ENCODE data around the gene OTOG. TPM values are rescaled to one million over a fixed set of nuclear protein-coding genes. Genes with fewer than 3 reads are reported as not detected.

Gene OTOG
- total RNA-seq, 1 experiment from 2014 or later, result not detected

- in situ Hi-C loops (cut with HindIII; ENCODE audit: low pct_unique_long_range_greater_than_20kb, low sequenced_read_pairs), result no loop called here
- DNase-seq (ENCODE audit: low read depth, low spot score), result no peak
Observed at GRCh38 chr11:17603056-17603825, 56.2 kb downstream of the OTOG start.

DNA sequence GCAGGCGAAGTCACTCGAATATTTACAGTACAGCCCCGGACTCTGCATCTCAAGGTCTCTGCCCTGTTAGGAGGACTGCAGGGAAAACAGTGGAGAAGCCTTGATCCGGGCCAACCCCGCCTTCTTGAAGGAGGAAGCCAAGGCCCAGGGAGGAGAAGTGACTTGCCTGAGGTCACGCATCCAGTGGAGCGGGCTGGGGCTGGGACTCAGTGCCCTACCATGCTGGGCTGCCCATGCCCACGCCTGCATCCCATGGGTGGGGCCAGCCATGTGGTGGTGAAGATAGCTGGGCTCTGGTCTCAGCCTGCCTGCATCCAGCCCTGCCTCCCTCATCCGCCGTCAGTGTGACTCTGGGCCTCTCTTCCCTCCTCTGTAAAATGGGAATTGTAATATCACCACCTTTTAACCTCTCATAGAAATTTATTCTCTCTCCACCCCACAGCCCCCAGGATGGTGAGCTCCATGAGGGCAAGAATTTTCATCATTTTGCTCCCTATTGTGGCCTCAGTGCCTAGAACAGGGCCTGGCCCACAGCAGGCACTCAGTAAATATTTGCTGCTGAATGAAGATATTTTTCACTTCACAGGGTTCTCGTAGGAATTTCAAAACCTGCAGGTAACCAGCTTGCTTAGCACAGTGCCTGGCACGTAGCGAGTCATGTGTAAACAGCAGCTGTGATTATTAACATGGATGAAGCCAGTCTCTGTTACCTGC lies 57.3 kb downstream of the OTOG start:
- no peak for DNase-seq (ENCODE audit: low read depth, low spot score)
- in situ Hi-C loops (cut with HindIII; ENCODE audit: low pct_unique_long_range_greater_than_20kb, low sequenced_read_pairs), result no loop called here

DNA sequence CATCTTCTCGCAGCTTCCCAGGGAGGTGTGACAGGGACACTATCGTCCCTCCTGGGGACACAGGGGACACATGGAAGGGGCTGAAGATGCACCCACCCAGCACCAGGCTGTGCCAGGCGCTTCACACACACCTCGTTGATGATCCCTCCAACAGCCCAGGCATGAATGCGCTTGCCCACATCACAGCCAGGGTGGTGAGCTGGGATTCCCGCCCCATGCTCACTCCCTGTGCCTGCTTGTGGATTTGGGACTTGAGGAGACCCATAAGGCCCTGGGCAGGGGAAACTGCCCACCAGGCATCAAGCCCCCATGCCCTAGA lies 57.8 kb downstream of the OTOG start:
- in situ Hi-C loops (cut with HindIII; ENCODE audit: low pct_unique_long_range_greater_than_20kb, low sequenced_read_pairs), result no loop called here

DNA sequence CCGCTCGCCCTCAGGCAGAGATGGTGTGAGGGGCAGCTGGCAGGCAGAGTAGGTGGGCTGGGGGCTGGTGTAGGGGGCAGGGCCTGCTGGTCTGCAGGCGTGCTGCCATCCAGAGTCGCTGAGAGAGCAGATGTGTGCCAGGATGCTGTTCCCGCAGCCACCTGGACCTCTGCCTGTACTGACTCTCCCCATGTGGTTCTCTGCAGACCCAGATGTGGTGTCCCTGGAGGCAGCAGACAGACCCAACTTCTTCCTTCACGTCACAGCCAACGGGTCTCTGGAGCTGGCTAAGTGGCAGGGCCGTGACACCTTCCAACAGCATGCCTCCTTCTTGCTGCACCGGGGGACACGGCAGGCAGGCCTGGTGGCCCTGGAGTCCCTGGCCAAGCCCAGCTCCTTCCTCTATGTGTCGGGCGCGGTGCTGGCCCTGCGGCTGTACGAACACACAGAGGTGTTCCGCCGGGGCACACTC lies 58.6 kb downstream of the OTOG start:
- no peak for DNase-seq (ENCODE audit: low read depth, low spot score)
- in situ Hi-C loops (cut with HindIII; ENCODE audit: low pct_unique_long_range_greater_than_20kb, low sequenced_read_pairs), result no loop called here

More for the DNA sequence above, 57.8 kb downstream of the OTOG start:
- DNase-seq (ENCODE audit: low read depth, low spot score), result no peak

GRCh38 chr11:17606233-17607082 lies 59.4 kb downstream of the OTOG start:
- in situ Hi-C loops (cut with HindIII; ENCODE audit: low pct_unique_long_range_greater_than_20kb, low sequenced_read_pairs), result no loop called here
- no peak for DNase-seq (ENCODE audit: low read depth, low spot score)

DNA sequence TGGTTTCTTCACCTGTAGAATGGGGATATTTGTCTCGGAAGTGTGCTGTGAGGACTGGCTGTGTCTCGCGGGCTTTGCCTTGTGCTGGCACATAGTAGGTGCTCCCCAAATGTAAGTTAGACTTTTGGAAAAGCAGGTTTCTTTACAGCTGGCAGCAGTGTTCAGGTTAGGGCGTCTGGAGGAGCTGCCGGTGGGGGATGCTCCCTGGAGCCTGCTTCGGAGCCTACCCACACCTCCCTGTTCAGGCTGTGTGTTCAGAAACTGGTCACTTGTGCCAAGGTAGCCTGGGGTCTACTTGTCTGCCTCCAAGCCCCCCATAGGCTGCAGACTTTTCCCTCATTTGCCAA lies 60.0 kb downstream of the OTOG start:
- DNase-seq (ENCODE audit: low read depth, low spot score), result no peak
- in situ Hi-C loops (cut with HindIII; ENCODE audit: low pct_unique_long_range_greater_than_20kb, low sequenced_read_pairs), result no loop called here

- no peak for DNase-seq (ENCODE audit: low read depth, low spot score)
- in situ Hi-C loops (cut with HindIII; ENCODE audit: low pct_unique_long_range_greater_than_20kb, low sequenced_read_pairs), result no loop called here
Observed at GRCh38 chr11:17607591-17608570, 60.8 kb downstream of the OTOG start.

DNA sequence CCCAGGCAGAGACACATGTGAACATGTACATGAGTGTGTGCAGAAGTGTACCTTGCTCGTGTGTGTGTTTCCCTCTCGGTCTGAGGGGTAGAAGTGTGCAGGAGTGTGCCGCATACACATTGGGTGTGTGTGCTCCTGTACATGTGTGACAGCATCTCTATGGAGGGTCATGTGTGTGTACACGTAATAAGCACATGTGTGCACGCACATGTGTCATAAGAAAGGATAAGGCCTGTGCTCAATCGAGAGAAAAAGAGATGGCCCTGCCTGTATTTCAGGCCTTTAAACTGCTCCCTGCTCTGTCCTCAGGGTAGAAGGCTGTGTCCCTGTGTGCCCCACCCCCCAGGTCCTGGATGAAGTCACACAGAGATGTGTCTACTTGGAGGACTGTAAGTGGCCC lies 61.8 kb downstream of the OTOG start:
- in situ Hi-C loops (cut with HindIII; ENCODE audit: low pct_unique_long_range_greater_than_20kb, low sequenced_read_pairs), result no loop called here
- no peak for DNase-seq (ENCODE audit: low read depth, low spot score)

- DNase-seq (ENCODE audit: low read depth, low spot score), result no peak
- in situ Hi-C loops (cut with HindIII; ENCODE audit: low pct_unique_long_range_greater_than_20kb, low sequenced_read_pairs), result no loop called here
Observed at GRCh38 chr11:17609291-17610084, 62.4 kb downstream of the OTOG start.

- in situ Hi-C loops (cut with HindIII; ENCODE audit: low pct_unique_long_range_greater_than_20kb, low sequenced_read_pairs), result no loop called here
- no peak for DNase-seq (ENCODE audit: low read depth, low spot score)
Observed at GRCh38 chr11:17610085-17610894, 63.2 kb downstream of the OTOG start.

DNA sequence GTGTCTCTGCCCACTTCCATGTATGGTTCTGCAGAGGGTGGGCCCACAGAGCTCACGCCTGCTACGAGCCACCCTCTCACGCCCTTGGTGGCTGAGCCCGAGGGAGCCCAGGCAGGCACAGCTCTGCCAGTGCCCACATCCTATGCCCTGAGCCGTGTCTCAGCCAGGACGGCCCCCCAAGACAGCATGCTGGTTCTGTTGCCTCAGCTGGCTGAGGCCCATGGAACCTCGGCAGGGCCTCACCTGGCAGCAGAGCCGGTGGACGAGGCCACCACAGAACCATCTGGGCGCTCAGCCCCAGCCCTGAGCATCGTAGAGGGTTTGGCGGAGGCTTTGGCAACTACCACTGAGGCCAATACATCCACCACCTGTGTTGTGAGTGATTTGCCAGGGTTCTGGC lies 64.0 kb downstream of the OTOG start:
- in situ Hi-C loops (cut with HindIII; ENCODE audit: low pct_unique_long_range_greater_than_20kb, low sequenced_read_pairs), result no loop called here
- no peak for DNase-seq (ENCODE audit: low read depth, low spot score)

GRCh38 chr11:17611503-17612220 lies 64.6 kb downstream of the OTOG start:
- DNase-seq (ENCODE audit: low read depth, low spot score), result no peak
- in situ Hi-C loops (cut with HindIII; ENCODE audit: low pct_unique_long_range_greater_than_20kb, low sequenced_read_pairs), result no loop called here

DNA sequence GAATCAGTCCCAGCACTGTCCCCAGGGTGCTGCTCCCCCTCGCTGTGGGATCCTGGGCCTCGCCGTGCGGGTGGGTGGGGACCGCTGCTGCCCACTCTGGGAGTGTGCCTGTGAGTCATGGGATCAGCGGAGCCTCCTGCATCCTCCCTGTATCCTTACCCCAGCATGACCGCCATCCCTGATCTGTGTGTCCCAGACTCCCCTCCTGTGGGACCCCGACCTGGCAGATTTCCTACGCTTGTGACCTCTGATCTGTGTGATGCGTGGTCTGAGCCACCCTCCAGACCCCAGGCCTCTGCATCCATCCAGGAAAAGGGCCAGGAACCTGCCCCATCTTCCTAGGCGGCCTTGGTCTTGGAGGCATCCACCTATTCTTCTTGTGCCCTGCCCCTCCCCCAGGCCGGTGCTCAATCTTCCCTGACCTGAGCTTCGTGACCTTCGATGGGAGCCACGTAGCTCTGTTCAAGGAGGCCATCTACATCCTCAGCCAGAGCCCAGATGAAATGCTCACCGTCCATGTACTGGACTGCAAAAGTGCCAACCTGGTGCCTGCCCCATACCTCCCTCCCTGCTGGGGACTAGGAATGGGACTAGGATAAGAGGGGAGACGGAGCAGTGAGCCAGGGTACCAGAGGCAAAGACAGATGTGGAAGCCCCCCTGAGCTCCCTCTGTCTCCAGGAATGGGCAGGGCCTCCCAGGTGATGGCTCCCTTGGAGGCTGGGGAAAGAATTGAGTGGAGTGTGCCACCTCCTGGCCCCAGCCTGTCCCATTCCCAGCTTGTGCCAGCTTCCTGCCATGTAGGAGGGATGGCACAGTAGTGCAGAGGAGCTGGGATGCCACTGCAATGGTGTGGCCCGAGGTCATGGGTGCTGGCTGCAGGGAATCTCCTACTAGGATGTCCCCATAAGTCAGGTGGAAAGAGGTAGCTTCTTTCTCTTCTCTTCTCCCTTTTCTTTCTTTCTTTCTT lies 65.4 kb downstream of the OTOG start:
- in situ Hi-C loops (cut with HindIII; ENCODE audit: low pct_unique_long_range_greater_than_20kb, low sequenced_read_pairs), result no loop called here
- DNase-seq (ENCODE audit: low read depth, low spot score), result no peak

DNA sequence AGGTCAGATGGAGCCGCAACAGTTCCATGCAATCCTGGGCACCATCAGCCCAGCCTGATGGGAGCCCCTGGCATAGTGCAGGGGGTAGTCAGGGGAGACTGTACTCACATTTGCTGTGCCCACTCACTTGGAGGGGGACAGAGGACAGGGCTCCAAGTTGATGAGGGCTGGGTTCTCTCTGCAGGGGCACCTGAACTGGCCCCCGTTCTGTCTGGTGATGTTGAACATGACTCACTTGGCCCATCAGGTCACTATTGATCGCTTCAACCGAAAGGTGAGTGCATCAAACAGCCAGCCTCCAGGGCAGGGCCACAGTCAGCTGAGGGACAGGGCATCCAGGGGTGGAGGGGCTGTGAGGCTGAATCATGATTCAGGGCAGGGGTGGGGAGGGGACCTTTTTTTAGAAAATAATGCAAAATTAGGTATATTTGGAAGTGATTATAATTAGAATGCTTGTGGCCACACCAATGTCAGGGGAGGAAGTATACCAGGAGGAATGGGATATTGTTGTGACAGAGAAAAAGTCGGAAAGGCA lies 66.4 kb downstream of the OTOG start:
- in situ Hi-C loops (cut with HindIII; ENCODE audit: low pct_unique_long_range_greater_than_20kb, low sequenced_read_pairs), result no loop called here
- DNase-seq (ENCODE audit: low read depth, low spot score), result no peak
